ENCODE measurements around the gene LRP6.

GRCh38 chr12:12086362-12086761 lies 180.5 kb downstream of the LRP6 start:
- TF ChIP-seq REST (IDR thresholded peaks at IDR 0.05; ENCODE audit: low read depth, low read length), result no peak
- TF ChIP-seq USF2 (IDR thresholded peaks at IDR 0.05; ENCODE audit: borderline replicate concordance, low read depth, low read length), result no peak
- no peak for TF ChIP-seq POLR2AphosphoS5 (IDR thresholded peaks at IDR 0.05; ENCODE audit: low read length)
- no peak for TF ChIP-seq CTCF (IDR thresholded peaks at IDR 0.05 in 2 of 3, conservative IDR thresholded peaks at IDR 0.05 in 1 of 3; ENCODE audit: control insufficient read depth in 2 of 3, extremely low read depth in 1 of 3, insufficient read depth in 1 of 3, low read depth in 3 of 3, low read length in 3 of 3)
- TF ChIP-seq NFYB (IDR thresholded peaks at IDR 0.05; ENCODE audit: insufficient read depth, low read depth, low read length), result no peak
- no peak for TF ChIP-seq RCOR1 (conservative IDR thresholded peaks at IDR 0.05; ENCODE audit: low read depth, low read length)
- no peak for TF ChIP-seq PKNOX1 (IDR thresholded peaks at IDR 0.05)
- TF ChIP-seq SMARCA5 (IDR thresholded peaks at IDR 0.05), result no peak
- no peak for TF ChIP-seq ATF2 (IDR thresholded peaks at IDR 0.05; ENCODE audit: low read length)
- TF ChIP-seq SIX5 (IDR thresholded peaks at IDR 0.05; ENCODE audit: low read depth, low read length, severe bottlenecking), result no peak
- TF ChIP-seq BRCA1 (IDR thresholded peaks at IDR 0.05; ENCODE audit: low read depth, low read length), result no peak
- no peak for TF ChIP-seq ZBTB33 (IDR thresholded peaks at IDR 0.05)

All from GM12878 (cell line).